OCI-LY1 (cell line): Measurements from ENCODE around the gene SLAMF7.

Source experiments
- H2AFZ ChIP-seq: fragments of 200-600 bp; sonication (generic), shearing (Covaris generic); 2 replicates; pipeline ENCODE4 v1.6.0; 2014; ENCODE audit warnings: antibody characterized with exemption, mild to moderate bottlenecking, low read length
- H3F3A ChIP-seq: fragments of 200-600 bp; sonication (generic), shearing (Covaris generic); 2 replicates; pipeline ENCODE4 v1.6.0; 2014; ENCODE audit warnings: mild to moderate bottlenecking, antibody characterized with exemption, low read length, moderate library complexity; ENCODE audit not compliant: insufficient read depth
- H3K27ac ChIP-seq: fragments of 200-600 bp; sonication (generic); 2 replicates; pipeline ENCODE4 v1.5.1; 2014; ENCODE audit warnings: low read length, mixed run types, mild to moderate bottlenecking, low read depth; ENCODE audit not compliant: poor library complexity, severe bottlenecking
- H3K27me3 ChIP-seq: fragments of 200-600 bp; sonication (generic); 2 replicates; pipeline ENCODE4 v1.6.0; 2014; ENCODE audit warnings: antibody characterized with exemption, mild to moderate bottlenecking, low read length, moderate library complexity; ENCODE audit not compliant: insufficient read depth
- H3K36me3 ChIP-seq: fragments of 200-600 bp; sonication (generic); 2 replicates; pipeline ENCODE4 v1.6.1; 2014; ENCODE audit warnings: mild to moderate bottlenecking, antibody characterized with exemption, low read length, moderate library complexity, mixed read lengths; ENCODE audit not compliant: insufficient read depth
- H3K4me1 ChIP-seq: fragments of 200-600 bp; sonication (generic); 2 replicates; pipeline ENCODE4 v1.5.1; 2014; ENCODE audit warnings: mild to moderate bottlenecking, low read length, moderate library complexity; ENCODE audit not compliant: insufficient read depth, severe bottlenecking
- H3K4me2 ChIP-seq: fragments of 200-600 bp; sonication (generic), shearing (Covaris generic); 2 replicates; pipeline ENCODE4 v1.6.1; 2014; ENCODE audit warnings: low read length
- H3K4me3 ChIP-seq: fragments of 200-600 bp; sonication (generic); 2 replicates; pipeline ENCODE4 v1.5.1; 2014; ENCODE audit warnings: low read length, low read depth, mild to moderate bottlenecking, mixed read lengths; ENCODE audit not compliant: poor library complexity, severe bottlenecking
- H3K79me2 ChIP-seq: fragments of 200-600 bp; shearing (Covaris generic); 2 replicates; pipeline ENCODE4 v1.6.1; 2016; ENCODE audit warnings: mixed run types, low read length, mixed read lengths; ENCODE audit not compliant: insufficient read depth
- H3K9ac ChIP-seq: fragments of 200-600 bp; sonication (generic), shearing (Covaris generic); 2 replicates; pipeline ENCODE4 v1.6.1; 2014; ENCODE audit warnings: mild to moderate bottlenecking, low read length, mixed read lengths
- H3K9me2 ChIP-seq: fragments of 200-600 bp; sonication (generic), shearing (Covaris generic); 2 replicates; pipeline ENCODE4 v1.6.1; 2014; ENCODE audit warnings: low read depth, mild to moderate bottlenecking, low read length, mixed read lengths
- H3K9me3 ChIP-seq: fragments of 200-600 bp; shearing (Covaris generic); 2 replicates; pipeline ENCODE4 v1.6.1; 2014; ENCODE audit warnings: low read length, mixed read lengths
- H4K20me1 ChIP-seq: fragments of 200-600 bp; sonication (generic), shearing (Covaris generic); 2 replicates; pipeline ENCODE4 v1.6.0; 2016; ENCODE audit warnings: mild to moderate bottlenecking, low read length; ENCODE audit not compliant: insufficient read depth
- EZH2 ChIP-seq: fragments of 200-600 bp; sonication (generic), shearing (Covaris generic); IDR thresholded peaks from 2 replicates; pipeline ENCODE4 v1.8.0; 2017; ENCODE audit warnings: borderline replicate concordance, mixed run types, mild to moderate bottlenecking, antibody characterized with exemption, low read length, moderate library complexity, mixed read lengths
- TF ChIP-seq, protein P1 (sequence below): fragments of 200-600 bp; sonication (generic), shearing (Covaris generic); IDR thresholded peaks from 2 replicates; pipeline ENCODE4 v1.5.1; 2017; ENCODE audit warnings: mild to moderate bottlenecking, antibody characterized with exemption, low read length, moderate library complexity, mixed read lengths

The SLAMF7 gene

DNA sequence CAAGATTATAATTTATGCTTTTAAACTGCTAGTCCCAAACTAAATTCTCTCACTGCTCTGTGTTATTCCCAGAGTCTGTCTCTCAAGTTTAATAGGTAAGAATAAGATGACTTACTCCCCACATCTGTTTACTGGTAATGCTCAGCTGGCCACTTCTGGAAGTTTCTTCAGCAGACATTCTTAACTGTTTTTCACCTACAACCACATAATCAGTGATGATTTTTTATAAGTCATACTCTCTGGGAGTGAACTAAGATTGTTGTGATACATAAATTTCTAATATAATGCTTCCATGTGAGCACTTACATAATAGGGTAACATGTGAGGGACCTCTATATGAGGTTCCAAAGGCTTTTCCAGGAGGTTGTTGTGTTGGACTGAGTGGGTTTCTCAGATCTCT is 8.7 kb downstream of the SLAMF7 start:
- H3K9me2 ChIP-seq: no peaks in the 10 kb centered on the region
- H3K4me1 ChIP-seq: no peaks in the 10 kb centered on the region
- no peak overlapping the region for H3K9ac ChIP-seq
- H2AFZ ChIP-seq: no peak overlapping the region
- H3K27me3 ChIP-seq: no peaks in the 10 kb centered on the region; the same call in 1 of the 2 replicates
- no peak overlapping the region for H3K4me3 ChIP-seq
- H4K20me1 ChIP-seq: no peaks in the 10 kb centered on the region
- H3F3A ChIP-seq: no peaks in the 10 kb centered on the region
- H3K27ac ChIP-seq: no peak overlapping the region
- H3K79me2 ChIP-seq: no peaks in the 10 kb centered on the region
- no peaks in the 10 kb centered on the region for H3K9me3 ChIP-seq
- H3K4me2 ChIP-seq: no peak overlapping the region
- H3K36me3 ChIP-seq: no peaks in the 10 kb centered on the region
- TF ChIP-seq, protein P1, sequence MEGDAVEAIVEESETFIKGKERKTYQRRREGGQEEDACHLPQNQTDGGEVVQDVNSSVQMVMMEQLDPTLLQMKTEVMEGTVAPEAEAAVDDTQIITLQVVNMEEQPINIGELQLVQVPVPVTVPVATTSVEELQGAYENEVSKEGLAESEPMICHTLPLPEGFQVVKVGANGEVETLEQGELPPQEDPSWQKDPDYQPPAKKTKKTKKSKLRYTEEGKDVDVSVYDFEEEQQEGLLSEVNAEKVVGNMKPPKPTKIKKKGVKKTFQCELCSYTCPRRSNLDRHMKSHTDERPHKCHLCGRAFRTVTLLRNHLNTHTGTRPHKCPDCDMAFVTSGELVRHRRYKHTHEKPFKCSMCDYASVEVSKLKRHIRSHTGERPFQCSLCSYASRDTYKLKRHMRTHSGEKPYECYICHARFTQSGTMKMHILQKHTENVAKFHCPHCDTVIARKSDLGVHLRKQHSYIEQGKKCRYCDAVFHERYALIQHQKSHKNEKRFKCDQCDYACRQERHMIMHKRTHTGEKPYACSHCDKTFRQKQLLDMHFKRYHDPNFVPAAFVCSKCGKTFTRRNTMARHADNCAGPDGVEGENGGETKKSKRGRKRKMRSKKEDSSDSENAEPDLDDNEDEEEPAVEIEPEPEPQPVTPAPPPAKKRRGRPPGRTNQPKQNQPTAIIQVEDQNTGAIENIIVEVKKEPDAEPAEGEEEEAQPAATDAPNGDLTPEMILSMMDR: no peak
- TF ChIP-seq EZH2: no peak

DNA sequence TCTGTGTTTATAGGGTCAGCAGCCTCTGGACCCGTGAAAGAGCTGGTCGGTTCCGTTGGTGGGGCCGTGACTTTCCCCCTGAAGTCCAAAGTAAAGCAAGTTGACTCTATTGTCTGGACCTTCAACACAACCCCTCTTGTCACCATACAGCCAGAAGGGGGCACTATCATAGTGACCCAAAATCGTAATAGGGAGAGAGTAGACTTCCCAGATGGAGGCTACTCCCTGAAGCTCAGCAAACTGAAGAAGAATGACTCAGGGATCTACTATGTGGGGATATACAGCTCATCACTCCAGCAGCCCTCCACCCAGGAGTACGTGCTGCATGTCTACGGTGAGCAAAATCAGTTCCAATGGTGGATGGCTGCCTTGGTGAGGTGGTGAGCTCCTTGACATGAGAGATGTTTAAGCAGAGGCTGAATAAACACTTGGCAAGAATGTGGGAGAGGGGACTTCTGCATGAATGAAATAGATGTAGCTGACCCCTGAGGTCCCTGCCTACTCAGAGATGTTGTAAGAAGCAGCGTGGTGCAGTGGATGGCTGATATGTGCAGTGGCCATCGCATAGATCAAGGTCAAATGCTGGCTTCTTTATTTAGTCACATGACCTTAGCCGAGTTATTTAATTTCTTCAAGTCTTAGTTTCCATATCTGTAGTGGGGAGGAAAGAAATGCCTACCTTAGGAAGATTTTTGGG is 9.3 kb downstream of the SLAMF7 start:
- H3K9ac ChIP-seq: no peak overlapping the region
- TF ChIP-seq EZH2: no peak
- TF ChIP-seq, protein P1: peak; percentile 65
- no peak overlapping the region for H3K27ac ChIP-seq
- no peaks in the 10 kb centered on the region for H3K9me2 ChIP-seq
- no peaks in the 10 kb centered on the region for H3K36me3 ChIP-seq
- no peaks in the 10 kb centered on the region for H3K9me3 ChIP-seq
- H3K79me2 ChIP-seq: no peaks in the 10 kb centered on the region
- H4K20me1 ChIP-seq: no peaks in the 10 kb centered on the region
- H3K4me2 ChIP-seq: no peak overlapping the region
- no peaks in the 10 kb centered on the region for H3K4me1 ChIP-seq
- H2AFZ ChIP-seq: no peak overlapping the region
- no peaks in the 10 kb centered on the region for H3F3A ChIP-seq
- H3K4me3 ChIP-seq: no peak overlapping the region
- H3K27me3 ChIP-seq: no peaks in the 10 kb centered on the region; the same call in 1 of the 2 replicates

DNA sequence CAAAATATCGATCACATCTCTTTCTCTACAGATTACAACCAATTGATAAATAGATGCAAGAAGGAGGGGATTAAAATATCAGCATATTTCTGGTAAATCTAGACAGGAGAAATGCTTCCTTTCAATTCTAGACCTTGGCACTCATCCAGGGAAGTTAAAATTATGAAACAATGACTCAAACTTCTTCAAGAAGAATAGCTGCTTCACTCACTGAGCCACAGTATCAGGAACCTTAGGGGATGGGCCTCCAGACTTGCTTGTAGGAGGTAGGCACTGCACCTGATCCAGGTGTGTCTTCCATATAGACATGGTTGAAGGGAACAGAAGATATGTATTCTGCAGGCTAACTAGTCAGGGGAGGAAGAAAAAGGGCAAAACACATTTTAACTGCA is 9.8 kb downstream of the SLAMF7 start:
- no peaks in the 10 kb centered on the region; the same call in 1 of the 2 replicates for H3K27me3 ChIP-seq
- H3K9ac ChIP-seq: no peak overlapping the region
- H3K27ac ChIP-seq: no peak overlapping the region
- no peaks in the 10 kb centered on the region for H3K36me3 ChIP-seq
- H3K4me1 ChIP-seq: no peaks in the 10 kb centered on the region
- H3K9me2 ChIP-seq: no peaks in the 10 kb centered on the region
- no peak overlapping the region for H3K4me3 ChIP-seq
- H3K79me2 ChIP-seq: no peaks in the 10 kb centered on the region
- TF ChIP-seq, protein P1: no peak
- TF ChIP-seq EZH2: no peak
- no peak overlapping the region for H2AFZ ChIP-seq
- no peaks in the 10 kb centered on the region for H3F3A ChIP-seq
- no peaks in the 10 kb centered on the region for H3K9me3 ChIP-seq
- H3K4me2 ChIP-seq: no peak overlapping the region
- no peaks in the 10 kb centered on the region for H4K20me1 ChIP-seq
